H1 (cell line): ENCODE measurements around the gene P3H4. TPM values are rescaled to one million over a fixed set of nuclear protein-coding genes. Genes with fewer than 3 reads are reported as not detected.

Source experiments
- ATF2 ChIP-seq: IDR thresholded peaks from 2 replicates; pipeline ENCODE4 v1.6.1; 2012; ENCODE audit warnings: low read length, inconsistent platforms
- BRCA1 ChIP-seq: IDR thresholded peaks from 2 replicates; pipeline ENCODE4 v1.6.1; 2012; ENCODE audit warnings: low read depth, low read length, improper control_type of control experiment
- FOSL1 ChIP-seq: IDR thresholded peaks from 2 replicates; pipeline ENCODE4 v1.6.1; 2011; ENCODE audit warnings: mild to moderate bottlenecking, low read depth, low read length, moderate library complexity; ENCODE audit not compliant: insufficient read depth
- POLR2A ChIP-seq, 2 experiments: IDR thresholded peaks; 1 replicate in 1 of 2; 2 replicates in 1 of 2; pipeline ENCODE4 v1.6.1; 2011; ENCODE audit warnings: low read depth in 2 of 2, low read length in 2 of 2, mild to moderate bottlenecking in 2 of 2; ENCODE audit errors: control extremely low read depth in 1 of 2
- POLR2AphosphoS5 ChIP-seq: IDR thresholded peaks from 2 replicates; pipeline ENCODE4 v1.6.1; 2011; ENCODE audit warnings: low read depth, low read length
- SP4 ChIP-seq: IDR thresholded peaks from 2 replicates; pipeline ENCODE4 v1.6.1; 2012; ENCODE audit warnings: low read length, inconsistent platforms
- TBP ChIP-seq: IDR thresholded peaks from 2 replicates; pipeline ENCODE4 v1.6.1; 2011; ENCODE audit warnings: low read depth, low read length, improper control_type of control experiment
- polyA plus RNA-seq, 7 experiments: library from polyadenylated mRNA; depleted of rRNA in 3 of 7; stranded (reverse) in 5 of 7; unstranded in 2 of 7; fragments of >200 nt in 5 of 7; fragments of 200-250 nt in 2 of 7; gene quantifications; 1 replicate in 5 of 7; 2 replicates in 1 of 7; 4 replicates in 1 of 7; pipeline versions ENCODE4 v1.2.1 to v1.2.3, GENCODE V29; 2011 to 2013; ENCODE audit warnings: missing spikeins in 2 of 7, mixed read lengths in 2 of 7
- total RNA-seq: library from RNA; stranded (reverse); fragmentation: NEBNext Ultra II Directional; extraction: Animal tissue kit (Norgen Biotek cat#: 25700); gene quantifications from 2 replicates; pipeline ENCODE4 v1.2.1, GENCODE V29; 2021

P3H4 gene
- total and polyA plus RNA-seq, 2 of the 8 experiments (the other 6 are each of a cell fraction or from before 2014, with no cell fraction given): 23.4 to 26.7 TPM

- TF ChIP-seq ATF2 (no peak), SP4 (peak; percentile 30; the same call in 1 of the 2 replicates), BRCA1 (no peak), FOSL1 (no peak), POLR2AphosphoS5 (peak; percentile 48), TBP (peak; percentile 70; the same call in 1 of the 2 replicates), POLR2A (IDR thresholded peaks at IDR 0.05; ENCODE audit: control extremely low read depth in 1 of 2, low read depth in 2 of 2, low read length in 2 of 2) (peak; percentile 45 to 60)
These were observed 26.5 kb downstream of the P3H4 start (continued) for GRCh38 chr17:41785091-41785858.
